Spinal cord (tissue), 10 donors: Measurements from ENCODE around the gene ZNF548. TPM values are rescaled to one million over a fixed set of nuclear protein-coding genes. Genes with fewer than 3 reads are reported as not detected.
A peak's percentile ranks its signal among the peaks of the same experiment; 100 is the strongest.

Experiments used
- DNase-seq, 6 donors: peaks; one replicate each; pipeline versions ENCODE4 v3.0.0 to v3.0.0-alpha.2; 2013 to 2015; ENCODE audit warnings: low spot score in 6 of 6, low read depth in 4 of 6
- H3K27ac ChIP-seq: one replicate; pipeline ENCODE4 v1.5.1; 2013; ENCODE audit warnings: low read depth, low read length, control low read depth
- H3K27me3 ChIP-seq: one replicate; pipeline ENCODE4 v1.6.1; 2013; ENCODE audit warnings: low read length; ENCODE audit not compliant: control insufficient read depth, insufficient read depth
- H3K36me3 ChIP-seq: one replicate; pipeline ENCODE4 v1.6.1; 2013; ENCODE audit warnings: low read length; ENCODE audit not compliant: control insufficient read depth, insufficient read depth
- H3K4me1 ChIP-seq: one replicate; pipeline ENCODE4 v1.6.1; 2013; ENCODE audit warnings: low read length; ENCODE audit not compliant: control insufficient read depth, insufficient read depth
- H3K4me3 ChIP-seq: one replicate; pipeline ENCODE4 v1.5.1; 2013; ENCODE audit warnings: low read depth, low read length, control low read depth
- H3K9me3 ChIP-seq: one replicate; pipeline ENCODE4 v1.6.1; 2013; ENCODE audit warnings: low read length; ENCODE audit not compliant: control insufficient read depth, insufficient read depth
- WGBS: methylation state at CpG from one replicate; pipeline ENCODE4 v1.1.5; 2013; ENCODE audit warnings: missing lambda C conversion rate; ENCODE audit not compliant: insufficient coverage; 5-methylcytosine and 5-hydroxymethylcytosine counted together
- polyA plus RNA-seq, 2 donors: library from polyadenylated mRNA; unstranded; fragments of 120-200 nt; gene quantifications; one replicate each; pipeline ENCODE4 v1.2.1, GENCODE V29; 2013; ENCODE audit not compliant: insufficient read length in 2 of 2
- total RNA-seq, 2 donors: library from RNA; depleted of rRNA in 1 of 2; stranded (reverse); fragments of 120-200 nt in 1 of 2; fragments of >200 nt in 1 of 2; gene quantifications; one replicate each; pipeline versions ENCODE4 v1.2.3 to v1.2.4, GENCODE V29; 2013 to 2014
- donor health status: healthy.

Gene ZNF548
- total and polyA plus RNA-seq, 4 donors: 21.1 to 34.2 (median 29.0) TPM

- peak overlapping the region; percentile 97 for H3K27ac ChIP-seq
- H3K4me3 ChIP-seq: peak overlapping the region; percentile 94
These were observed 392 bp upstream of the ZNF548 start for GRCh38 chr19:57389194-57389729.

GRCh38 chr19:57395710-57396109, 6.1 kb downstream of the ZNF548 start:
- no peak for DNase-seq
- no peak overlapping the region for H3K4me3 ChIP-seq
- peaks cover 5% of the 10 kb centered on the region for H3K4me1 ChIP-seq
- 98% methylated on average over 5 of the region's 5 CpGs for WGBS
- peaks cover 31% of the 10 kb centered on the region for H3K36me3 ChIP-seq
- no peaks in the 10 kb centered on the region for H3K9me3 ChIP-seq
- H3K27me3 ChIP-seq: no peaks in the 10 kb centered on the region
- no peak overlapping the region for H3K27ac ChIP-seq

More at GRCh38 chr19:57389194-57389729, 392 bp upstream of the ZNF548 start:
- peaks cover 5% of the 10 kb centered on the region for H3K4me1 ChIP-seq
- 0% methylated on average over 4 of the region's 11 CpGs for WGBS
- no peaks in the 10 kb centered on the region for H3K9me3 ChIP-seq
- no peaks in the 10 kb centered on the region for H3K27me3 ChIP-seq
- H3K36me3 ChIP-seq: no peaks in the 10 kb centered on the region
- DNase-seq: no peak

- Histone ChIP-seq H3K36me3 (peaks cover 38% of the 10 kb centered on the region), H3K4me1 (no peaks in the 10 kb centered on the region), H3K27ac (no peak overlapping the region), H3K27me3 (no peaks in the 10 kb centered on the region), H3K4me3 (no peak overlapping the region), H3K9me3 (no peaks in the 10 kb centered on the region)
- WGBS: 71% methylated on average over 2 of the region's 5 CpGs
- no peak for DNase-seq
These were observed 9.2 kb downstream of the ZNF548 start for GRCh38 chr19:57398868-57399267.

GRCh38 chr19:57403737-57404563, 14.3 kb downstream of the ZNF548 start:
- Histone ChIP-seq H3K4me3 (no peak overlapping the region), H3K27ac (no peak overlapping the region), H3K9me3 (no peaks in the 10 kb centered on the region), H3K4me1 (no peaks in the 10 kb centered on the region), H3K36me3 (peaks cover 8% of the 10 kb centered on the region), H3K27me3 (no peaks in the 10 kb centered on the region)
- no peak for DNase-seq
- 95% methylated on average over 9 of the region's 9 CpGs for WGBS

GRCh38 chr19:57406516-57407123, 17.0 kb downstream of the ZNF548 start:
- Histone ChIP-seq H3K27ac (no peak overlapping the region), H3K9me3 (no peaks in the 10 kb centered on the region), H3K4me3 (no peak overlapping the region), H3K4me1 (peaks cover 3% of the 10 kb centered on the region), H3K36me3 (peaks cover 8% of the 10 kb centered on the region), H3K27me3 (no peaks in the 10 kb centered on the region)
- 0% methylated on average over 7 of the region's 8 CpGs for WGBS
- peak in 2 of 6 donors; percentile 66 to 78 for DNase-seq

- H3K36me3 ChIP-seq: peaks cover 23% of the 10 kb centered on the region
- peak within 1 kb of the TSS; percentile 90 for H3K4me3 ChIP-seq
- DNase-seq: peak; percentile 82 to 98 (median 90)
- H3K9me3 ChIP-seq: no peaks in the 10 kb centered on the region
- no peaks in the 10 kb centered on the region for H3K27me3 ChIP-seq
- H3K27ac ChIP-seq: no peak within 1 kb of the TSS
- under 1% methylated on average over 55 of the region's 55 CpGs for WGBS
- H3K4me1 ChIP-seq: peaks cover 13% of the 10 kb centered on the region
These were observed 21.4 kb downstream of the ZNF548 start, which contains the start of gene ZNF17 for GRCh38 chr19:57410877-57411671. ZNF17 (plus strand) TSS chr19:57411161; CDS start chr19:57413616, 2,455 bp downstream.

GRCh38 chr19:57419439-57419838, 29.8 kb downstream of the ZNF548 start:
- WGBS: 100% methylated on average over 2 of the region's 4 CpGs
- H3K4me1 ChIP-seq: no peaks in the 10 kb centered on the region
- H3K27ac ChIP-seq: no peak overlapping the region
- H3K4me3 ChIP-seq: no peak overlapping the region
- peaks cover 35% of the 10 kb centered on the region for H3K36me3 ChIP-seq
- H3K27me3 ChIP-seq: no peaks in the 10 kb centered on the region
- no peaks in the 10 kb centered on the region for H3K9me3 ChIP-seq
- no peak for DNase-seq

- no peak for DNase-seq
- no peaks in the 10 kb centered on the region for H3K27me3 ChIP-seq
- no peaks in the 10 kb centered on the region for H3K4me1 ChIP-seq
- peaks cover 29% of the 10 kb centered on the region for H3K36me3 ChIP-seq
- WGBS: no CpG with 5 or more reads among the region's 3 CpGs
- no peak overlapping the region for H3K27ac ChIP-seq
- no peak overlapping the region for H3K4me3 ChIP-seq
- H3K9me3 ChIP-seq: no peaks in the 10 kb centered on the region
These were observed 31.4 kb downstream of the ZNF548 start for GRCh38 chr19:57421037-57421436.

- Histone ChIP-seq H3K4me3 (peak overlapping the region; percentile 83), H3K9me3 (no peaks in the 10 kb centered on the region), H3K4me1 (peaks cover 16% of the 10 kb centered on the region), H3K27me3 (no peaks in the 10 kb centered on the region), H3K27ac (peak overlapping the region; percentile 63), H3K36me3 (peaks cover 10% of the 10 kb centered on the region)
- peak in 1 of 6 donors; percentile 48 for DNase-seq
- WGBS: 31% methylated on average over 13 of the region's 15 CpGs
These were observed 44.9 kb downstream of the ZNF548 start for GRCh38 chr19:57434386-57435061.
